ENCODE results near the gene PRKAA2.
"Not testable (repeated sequence)": the region's sequence is repeated elsewhere in the genome, so short reads cannot be mapped to it uniquely, and the experiment has no call there.

Gene PRKAA2

DNA sequence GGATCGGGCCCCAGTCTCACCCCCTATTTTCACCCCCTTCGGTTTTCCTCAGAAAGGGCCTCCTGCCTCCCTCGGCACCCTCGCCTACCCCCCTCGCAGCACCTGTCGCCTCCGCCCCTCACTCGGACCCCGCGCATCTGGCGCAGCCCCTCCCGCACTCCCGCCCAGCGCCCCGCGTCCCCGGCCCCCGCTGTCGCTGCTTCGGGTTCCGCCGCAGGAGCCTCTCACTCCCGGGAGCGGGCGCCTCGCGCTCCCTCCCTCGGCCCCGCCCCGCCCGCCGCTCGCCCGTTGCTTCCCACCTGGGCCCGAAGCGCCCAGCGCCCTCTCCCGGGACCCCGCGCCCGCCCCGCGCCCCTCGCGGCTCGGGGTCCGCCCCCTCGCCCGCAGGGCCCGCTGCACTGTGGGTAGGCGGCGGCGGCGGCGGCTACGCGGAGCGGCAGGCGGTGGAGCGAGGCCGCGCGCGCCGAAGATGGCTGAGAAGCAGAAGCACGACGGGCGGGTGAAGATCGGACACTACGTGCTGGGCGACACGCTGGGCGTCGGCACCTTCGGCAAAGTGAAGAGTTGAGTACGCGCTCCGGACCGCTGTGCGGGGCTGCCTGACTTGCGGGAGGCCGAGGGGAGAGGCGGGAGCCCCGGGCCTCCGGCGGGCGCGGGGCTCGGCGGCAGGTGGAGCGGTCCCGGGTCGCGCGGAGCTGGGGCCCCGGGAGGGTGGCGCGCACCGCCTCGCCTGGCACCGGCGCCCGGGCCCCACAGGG is at the start of gene PRKAA2:
TSS of gene PRKAA2 (plus strand) at position 396 of the 758 bp plus-strand sequence. CDS start at position 470, 74 bp downstream.
- H3K9me3 ChIP-seq (ENCODE audit: low read depth, low read length) = no peaks in the 10 kb centered on the region
- H3K36me3 ChIP-seq (ENCODE audit: insufficient read depth, low read length) = no peaks in the 10 kb centered on the region
- H3K9ac ChIP-seq (ENCODE audit: insufficient read length) = no peak within 1 kb of the TSS
- H3K4me3 ChIP-seq = peak within 1 kb of the TSS; percentile 75
- no peak for DNase-seq (ENCODE audit: low read depth, low spot score)
- TF ChIP-seq EZH2 (IDR thresholded peaks at IDR 0.05) = peak; percentile 76
- TF ChIP-seq FOXP2 (optimal IDR thresholded peaks at IDR 0.05; ENCODE audit: control extremely low read depth, extremely low read length, insufficient read depth) = no peak
- no peak for TF ChIP-seq POLR2AphosphoS5 (IDR thresholded peaks at IDR 0.05; ENCODE audit: borderline replicate concordance, low read depth, low read length)
- H3K27ac ChIP-seq = no peak within 1 kb of the TSS

DNA sequence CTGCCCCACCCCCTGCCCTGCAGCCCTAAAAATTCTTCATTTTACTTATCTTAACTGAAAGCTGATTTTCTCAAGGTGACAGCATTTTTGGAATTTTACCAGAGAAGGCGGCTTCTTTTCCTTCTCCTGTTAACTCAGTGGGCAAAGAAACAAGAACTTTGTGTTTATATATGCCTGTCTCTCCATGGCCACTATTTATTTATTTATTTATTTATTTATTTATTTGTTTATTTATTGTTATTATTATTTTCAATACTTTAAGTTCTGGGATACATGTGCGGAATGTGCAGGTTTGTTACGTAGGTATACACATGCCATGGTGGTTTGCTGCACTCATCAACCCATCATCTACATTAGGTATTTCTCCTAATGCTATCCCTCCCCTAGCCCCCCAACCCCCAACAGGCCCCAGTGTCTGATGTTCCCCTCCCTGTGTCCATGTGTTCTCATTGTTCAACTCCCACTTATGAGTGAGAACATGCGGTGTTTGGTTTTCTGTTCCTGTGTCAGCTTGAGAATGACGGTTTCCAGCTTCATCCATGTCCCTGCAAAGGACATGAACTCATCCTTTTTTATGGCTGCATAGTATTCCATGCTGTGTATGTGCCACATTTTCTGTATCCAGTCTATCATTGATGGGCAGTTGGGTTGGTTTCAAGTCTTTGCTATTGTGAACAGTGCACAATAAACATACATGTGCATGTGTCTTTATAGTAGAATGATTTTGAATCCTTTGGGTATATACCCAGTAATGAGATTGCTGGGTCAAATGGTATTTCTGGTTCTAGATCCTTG is 49.5 kb upstream of the PRKAA2 start:
- H3K4me3 ChIP-seq; DNase-seq (ENCODE audit: low read depth, low spot score); H3K27ac ChIP-seq; H3K9me3 ChIP-seq (ENCODE audit: low read depth, low read length); H3K36me3 ChIP-seq (ENCODE audit: insufficient read depth, low read length); H3K9ac ChIP-seq (ENCODE audit: insufficient read length): not testable (repeated sequence)

DNA sequence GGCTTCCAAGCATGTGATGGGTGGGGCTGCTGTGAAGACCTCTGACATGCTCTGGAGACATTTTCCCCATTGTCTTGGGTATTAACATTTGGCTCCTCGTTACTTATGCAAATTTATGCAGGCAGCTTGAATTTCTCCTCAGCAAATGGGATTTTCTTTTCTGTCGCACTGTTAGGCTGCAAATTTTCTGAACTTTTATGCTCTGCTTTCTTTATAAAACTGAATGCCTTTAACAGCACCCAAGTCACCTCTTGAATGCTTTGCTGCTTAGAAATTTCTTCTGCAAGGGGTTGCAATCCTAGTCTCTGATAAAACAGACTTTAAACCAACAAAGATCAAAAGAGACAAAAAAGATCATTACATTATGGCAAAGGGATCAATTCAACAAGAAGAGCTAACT is 35.0 kb upstream of the PRKAA2 start:
- not testable (repeated sequence) for DNase-seq (ENCODE audit: low read depth, low spot score); H3K9me3 ChIP-seq (ENCODE audit: low read depth, low read length); H3K4me3 ChIP-seq; H3K9ac ChIP-seq (ENCODE audit: insufficient read length); H3K27ac ChIP-seq; H3K36me3 ChIP-seq (ENCODE audit: insufficient read depth, low read length)

DNA sequence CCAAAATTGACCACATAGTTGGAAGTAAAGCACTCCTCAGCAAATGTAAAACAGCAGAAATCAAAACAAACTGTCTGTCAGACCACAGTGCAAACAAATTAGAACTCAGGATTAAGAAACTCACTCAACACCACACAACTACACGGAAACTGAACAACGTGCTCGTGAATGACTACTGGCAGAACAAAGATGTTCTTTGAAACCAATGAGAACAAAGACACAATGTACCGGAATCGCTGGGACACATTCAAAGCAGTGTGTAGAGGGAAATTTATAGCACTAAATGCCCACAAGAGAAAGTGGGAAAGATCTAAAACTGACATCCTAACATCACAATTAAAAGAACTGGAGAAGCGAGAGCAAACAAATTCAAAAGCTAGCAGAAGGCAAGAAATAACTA is 34.3 kb upstream of the PRKAA2 start:
- H3K36me3 ChIP-seq (ENCODE audit: insufficient read depth, low read length); H3K9ac ChIP-seq (ENCODE audit: insufficient read length); H3K9me3 ChIP-seq (ENCODE audit: low read depth, low read length); DNase-seq (ENCODE audit: low read depth, low spot score); H3K4me3 ChIP-seq; H3K27ac ChIP-seq: not testable (repeated sequence)

DNA sequence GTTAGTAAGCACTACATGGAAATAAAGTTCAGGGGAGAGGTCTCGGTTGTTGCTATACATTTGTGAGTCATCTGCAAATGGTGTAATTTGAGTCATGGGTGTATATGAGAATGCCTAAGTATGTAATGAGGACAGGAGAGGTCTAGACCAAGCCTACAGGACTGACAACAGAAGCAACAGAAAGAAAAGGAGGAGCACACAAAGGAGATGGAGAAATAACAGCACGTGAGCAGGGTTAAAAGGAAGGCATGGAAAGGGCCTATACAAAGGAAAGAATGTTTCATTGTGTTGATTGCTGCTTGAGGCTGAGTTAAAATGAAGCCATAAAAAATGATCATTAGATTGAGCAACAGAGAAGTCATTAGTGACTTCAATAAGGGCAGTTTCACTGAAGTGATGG is 28.0 kb upstream of the PRKAA2 start:
- Histone ChIP-seq H3K9me3 (ENCODE audit: low read depth, low read length) (no peaks in the 10 kb centered on the region), H3K9ac (ENCODE audit: insufficient read length) (no peak overlapping the region), H3K4me3 (no peak overlapping the region), H3K27ac (no peak overlapping the region), H3K36me3 (ENCODE audit: insufficient read depth, low read length) (no peaks in the 10 kb centered on the region)
- TF ChIP-seq POLR2AphosphoS5 (IDR thresholded peaks at IDR 0.05; ENCODE audit: borderline replicate concordance, low read depth, low read length) (no peak), FOXP2 (optimal IDR thresholded peaks at IDR 0.05; ENCODE audit: control extremely low read depth, extremely low read length, insufficient read depth) (no peak), EZH2 (IDR thresholded peaks at IDR 0.05) (no peak)
- no peak for DNase-seq (ENCODE audit: low read depth, low spot score)

DNA sequence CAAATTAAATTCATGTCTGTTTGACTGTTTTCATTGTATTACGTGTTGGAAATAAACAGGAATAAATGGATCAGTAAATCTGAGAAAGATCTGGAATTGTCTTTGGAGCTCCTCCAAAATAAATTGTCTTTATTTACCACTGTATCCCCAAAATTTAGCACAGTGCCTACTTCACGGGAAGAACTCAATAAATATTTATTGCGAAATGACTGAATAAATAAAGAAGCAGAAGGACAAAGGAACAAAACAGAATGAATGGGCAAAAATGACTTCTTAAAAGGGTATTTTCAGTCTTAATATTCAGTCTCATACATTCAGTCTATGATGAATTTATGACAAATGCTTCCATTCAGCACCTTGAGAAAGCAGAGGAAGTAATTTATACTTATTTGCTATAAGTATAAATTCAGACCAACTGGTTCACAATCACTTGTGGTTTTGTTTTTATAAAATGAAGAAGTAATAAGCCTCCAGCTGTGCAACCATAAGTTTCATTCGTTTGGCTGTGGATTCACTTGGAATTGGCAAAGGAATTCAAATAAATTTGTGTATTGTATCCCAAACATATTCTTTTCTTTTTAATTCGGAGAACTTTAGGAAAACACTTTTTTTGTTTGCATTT is 19.2 kb upstream of the PRKAA2 start:
- Histone ChIP-seq H3K9ac (ENCODE audit: insufficient read length) (no peak overlapping the region), H3K27ac (no peak overlapping the region), H3K36me3 (ENCODE audit: insufficient read depth, low read length) (no peaks in the 10 kb centered on the region), H3K4me3 (no peak overlapping the region), H3K9me3 (ENCODE audit: low read depth, low read length) (no peaks in the 10 kb centered on the region)
- no peak for DNase-seq (ENCODE audit: low read depth, low spot score)
- no peak for TF ChIP-seq FOXP2 (optimal IDR thresholded peaks at IDR 0.05; ENCODE audit: control extremely low read depth, extremely low read length, insufficient read depth)
- TF ChIP-seq EZH2 (IDR thresholded peaks at IDR 0.05) = no peak

DNA sequence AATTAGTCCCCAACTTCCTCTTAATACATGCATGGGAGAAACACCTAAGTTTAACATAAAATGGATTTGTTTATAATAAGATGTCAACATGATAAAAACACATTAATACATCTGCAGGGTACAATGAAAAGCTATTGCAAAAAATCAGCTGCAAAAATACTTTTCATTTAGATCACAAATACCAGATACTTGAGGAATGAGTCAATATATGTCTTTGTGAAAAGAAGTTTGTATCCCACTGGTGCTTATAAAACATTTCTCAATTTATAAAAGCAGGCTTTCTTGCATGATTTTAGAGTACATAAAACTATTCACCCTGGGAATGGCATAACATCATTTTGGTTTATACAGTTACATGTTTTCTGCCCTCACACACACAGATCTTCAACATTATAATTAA is 18.6 kb upstream of the PRKAA2 start:
- TF ChIP-seq POLR2AphosphoS5 (IDR thresholded peaks at IDR 0.05; ENCODE audit: borderline replicate concordance, low read depth, low read length) (no peak), FOXP2 (optimal IDR thresholded peaks at IDR 0.05; ENCODE audit: control extremely low read depth, extremely low read length, insufficient read depth) (no peak), EZH2 (IDR thresholded peaks at IDR 0.05) (no peak)
- Histone ChIP-seq H3K9me3 (ENCODE audit: low read depth, low read length) (no peaks in the 10 kb centered on the region), H3K27ac (no peak overlapping the region), H3K36me3 (ENCODE audit: insufficient read depth, low read length) (no peaks in the 10 kb centered on the region), H3K4me3 (no peak overlapping the region), H3K9ac (ENCODE audit: insufficient read length) (no peak overlapping the region)
- DNase-seq (ENCODE audit: low read depth, low spot score) = no peak

DNA sequence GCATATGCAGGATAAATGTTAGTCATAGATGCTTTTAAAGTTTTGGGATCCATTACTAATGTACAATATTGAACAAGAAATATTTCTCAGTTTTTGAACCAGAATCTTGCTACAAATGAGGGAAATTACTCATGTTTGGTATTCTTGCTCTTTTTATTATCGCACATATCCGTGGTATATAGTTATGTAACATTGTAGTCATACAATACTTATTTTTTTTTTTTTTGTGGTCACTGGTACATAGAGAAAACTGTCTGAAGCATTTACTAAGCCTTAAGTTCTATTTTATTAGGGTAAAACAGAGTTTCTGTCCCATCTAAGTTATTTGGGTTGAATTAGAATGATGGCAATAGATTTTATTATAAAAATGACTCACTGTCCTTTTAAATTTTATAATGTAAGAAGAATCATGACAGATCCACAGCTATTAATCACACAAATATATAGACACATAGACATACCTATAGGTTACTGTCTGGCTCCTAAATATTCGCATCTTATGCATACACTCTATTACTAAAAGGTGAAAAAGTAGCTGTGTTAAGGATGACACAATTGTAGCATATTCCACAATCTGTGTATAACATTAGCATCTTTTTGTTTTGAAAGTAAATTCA is 18.0 kb upstream of the PRKAA2 start:
- no peak for DNase-seq (ENCODE audit: low read depth, low spot score)
- Histone ChIP-seq H3K27ac (no peak overlapping the region), H3K4me3 (no peak overlapping the region), H3K9ac (ENCODE audit: insufficient read length) (no peak overlapping the region), H3K9me3 (ENCODE audit: low read depth, low read length) (no peaks in the 10 kb centered on the region), H3K36me3 (ENCODE audit: insufficient read depth, low read length) (no peaks in the 10 kb centered on the region)
- TF ChIP-seq FOXP2 (optimal IDR thresholded peaks at IDR 0.05; ENCODE audit: control extremely low read depth, extremely low read length, insufficient read depth) (no peak), POLR2AphosphoS5 (IDR thresholded peaks at IDR 0.05; ENCODE audit: borderline replicate concordance, low read depth, low read length) (no peak), EZH2 (IDR thresholded peaks at IDR 0.05) (no peak)

Data from SK-N-MC (cell line).